Lower leg skin (tissue), 3 donors: Measurements from ENCODE around the gene TRIM37.

Experiments used
- CTCF ChIP-seq, 3 donors: fragments of 450-650 bp; IDR thresholded peaks; one replicate each; pipeline ENCODE4 v1.5.1; 2016; ENCODE audit warnings: antibody characterized with exemption in 3 of 3, mild to moderate bottlenecking in 3 of 3, moderate library complexity in 2 of 3
- POLR2A ChIP-seq, 2 donors: fragments of 450-650 bp; IDR thresholded peaks; one replicate each; pipeline ENCODE4 v1.6.1; 2016 to 2017; ENCODE audit warnings: antibody characterized with exemption in 2 of 2, mild to moderate bottlenecking in 1 of 2, moderate library complexity in 1 of 2

- TF ChIP-seq CTCF (IDR thresholded peaks at IDR 0.05) (no peak), POLR2A (IDR thresholded peaks at IDR 0.05) (no peak)
These were observed 88.7 kb downstream of the TRIM37 start for GRCh38 chr17:59018019-59018418.
